ENCODE results near the gene OR10J1.
"Not testable (repeated sequence)": the region's sequence is repeated elsewhere in the genome, so short reads cannot be mapped to it uniquely, and the experiment has no call there.

OR10J1 gene

GRCh38 chr1:159439422-159439821 is at the start of gene OR10J1:
TSS of gene OR10J1 (plus strand) at chr1:159439722. CDS start at chr1:159439792, 70 bp downstream.
- H3K4me3 ChIP-seq (ENCODE audit: low read depth, low read length), result no peak within 1 kb of the TSS

GRCh38 chr1:159406821-159407220 is 32.7 kb upstream of the OR10J1 start:
- no peak overlapping the region for H3K4me3 ChIP-seq (ENCODE audit: low read depth, low read length)

- no peak overlapping the region for H3K4me3 ChIP-seq (ENCODE audit: low read depth, low read length)
Observed at GRCh38 chr1:159408862-159409400, 30.6 kb upstream of the OR10J1 start.

- no peak overlapping the region for H3K4me3 ChIP-seq (ENCODE audit: low read depth, low read length)
Observed at GRCh38 chr1:159421821-159422220, 17.7 kb upstream of the OR10J1 start.

- no peak overlapping the region for H3K4me3 ChIP-seq (ENCODE audit: low read depth, low read length)
Observed at GRCh38 chr1:159428536-159428935, 11.0 kb upstream of the OR10J1 start.

- no peak overlapping the region for H3K4me3 ChIP-seq (ENCODE audit: low read depth, low read length)
Observed at GRCh38 chr1:159429074-159429861, 10.3 kb upstream of the OR10J1 start.

GRCh38 chr1:159430985-159431384 is 8.5 kb upstream of the OR10J1 start:
- no peak overlapping the region for H3K4me3 ChIP-seq (ENCODE audit: low read depth, low read length)

- no peak within 1 kb of the TSS for H3K4me3 ChIP-seq (ENCODE audit: low read depth, low read length)
Observed at GRCh38 chr1:159431904-159432303, 7.6 kb upstream of the OR10J1 start, which contains the start of gene OR10J4. TSS of gene OR10J4 (plus strand) at chr1:159432204.

GRCh38 chr1:159436469-159436868 is 3.1 kb upstream of the OR10J1 start:
- H3K4me3 ChIP-seq (ENCODE audit: low read depth, low read length), result no peak overlapping the region

GRCh38 chr1:159441360-159441759 is 1.8 kb downstream of the OR10J1 start:
- no peak overlapping the region for H3K4me3 ChIP-seq (ENCODE audit: low read depth, low read length)

GRCh38 chr1:159442428-159442827 is 2.9 kb downstream of the OR10J1 start:
- H3K4me3 ChIP-seq (ENCODE audit: low read depth, low read length), result no peak overlapping the region

GRCh38 chr1:159443066-159443750 is 3.7 kb downstream of the OR10J1 start:
- H3K4me3 ChIP-seq (ENCODE audit: low read depth, low read length), result no peak overlapping the region

GRCh38 chr1:159444511-159444910 is 5.0 kb downstream of the OR10J1 start:
- H3K4me3 ChIP-seq (ENCODE audit: low read depth, low read length), result no peak overlapping the region

GRCh38 chr1:159448181-159448580 is 8.7 kb downstream of the OR10J1 start:
- H3K4me3 ChIP-seq (ENCODE audit: low read depth, low read length), result no peak overlapping the region

- H3K4me3 ChIP-seq (ENCODE audit: low read depth, low read length), result not testable (repeated sequence)
Observed at GRCh38 chr1:159449605-159450004, 10.1 kb downstream of the OR10J1 start.

- no peak overlapping the region for H3K4me3 ChIP-seq (ENCODE audit: low read depth, low read length)
Observed at GRCh38 chr1:159459551-159459950, 20.0 kb downstream of the OR10J1 start.

- H3K4me3 ChIP-seq (ENCODE audit: low read depth, low read length), result no peak overlapping the region
Observed at GRCh38 chr1:159465191-159465603, 25.7 kb downstream of the OR10J1 start.

GRCh38 chr1:159468321-159468720 is 28.8 kb downstream of the OR10J1 start:
- H3K4me3 ChIP-seq (ENCODE audit: low read depth, low read length), result no peak overlapping the region

- no peak overlapping the region for H3K4me3 ChIP-seq (ENCODE audit: low read depth, low read length)
Observed at GRCh38 chr1:159469921-159470533, 30.5 kb downstream of the OR10J1 start.

GRCh38 chr1:159473335-159473734 is 33.8 kb downstream of the OR10J1 start:
- no peak overlapping the region for H3K4me3 ChIP-seq (ENCODE audit: low read depth, low read length)

- H3K4me3 ChIP-seq (ENCODE audit: low read depth, low read length), result no peak overlapping the region
Observed at GRCh38 chr1:159474926-159475325, 35.4 kb downstream of the OR10J1 start.
